ENCODE data around the gene SSBP4.

The SSBP4 gene

GRCh38 chr19:18422530-18423191, 3.5 kb downstream of the SSBP4 start:
- DNase-seq, result no peak

- DNase-seq, result no peak
These were observed 4.2 kb downstream of the SSBP4 start for GRCh38 chr19:18423258-18424020.

- no peak for DNase-seq
These were observed 5.1 kb downstream of the SSBP4 start for GRCh38 chr19:18424122-18424889.

- no peak for DNase-seq
These were observed 5.8 kb downstream of the SSBP4 start for GRCh38 chr19:18424890-18425514.

GRCh38 chr19:18425515-18426415, 6.6 kb downstream of the SSBP4 start:
- no peak for DNase-seq

GRCh38 chr19:18426416-18426767, 7.2 kb downstream of the SSBP4 start:
- DNase-seq, result no peak

GRCh38 chr19:18427080-18427742, 8.0 kb downstream of the SSBP4 start:
- no peak for DNase-seq

- no peak for DNase-seq
These were observed 8.5 kb downstream of the SSBP4 start for GRCh38 chr19:18427743-18428113.

GRCh38 chr19:18428173-18428786, 9.1 kb downstream of the SSBP4 start:
- peak; percentile 66 for DNase-seq

- peak; percentile 98 for DNase-seq
These were observed 9.8 kb downstream of the SSBP4 start for GRCh38 chr19:18428787-18429674.

GRCh38 chr19:18429717-18430416, 10.7 kb downstream of the SSBP4 start:
- no peak for DNase-seq

GRCh38 chr19:18430417-18431144, 11.4 kb downstream of the SSBP4 start:
- no peak for DNase-seq

- DNase-seq, result no peak
These were observed 12.4 kb downstream of the SSBP4 start for GRCh38 chr19:18431351-18432197.

- no peak for DNase-seq
These were observed 13.2 kb downstream of the SSBP4 start for GRCh38 chr19:18432275-18433014.

GRCh38 chr19:18433015-18433691, 14.0 kb downstream of the SSBP4 start:
- DNase-seq, result no peak

GRCh38 chr19:18433735-18434398, 14.7 kb downstream of the SSBP4 start:
- no peak for DNase-seq
